Smooth muscle cell (in vitro differentiated cells): ENCODE results near the gene SLC24A4. TPM values are rescaled to one million over a fixed set of nuclear protein-coding genes. Genes with fewer than 3 reads are reported as not detected.

ENCODE experiments used
- DNase-seq: peaks from one replicate; lab custom pipeline; 2025; ENCODE audit not compliant: unreplicated experiment; lab: John Stamatoyannopoulos, UW
- H2AFZ ChIP-seq: fragments of 200-600 bp; sonication (generic); 2 replicates; pipeline ENCODE4 v1.6.0; 2016; ENCODE audit warnings: antibody characterized with exemption, low read depth, mild to moderate bottlenecking
- H3F3A ChIP-seq: fragments of 200-600 bp; sonication (generic); 2 replicates; pipeline ENCODE4 v1.6.0; 2017; ENCODE audit warnings: antibody characterized with exemption, low read depth
- H3K27ac ChIP-seq: fragments of 200-600 bp; sonication (generic); 2 replicates; pipeline ENCODE4 v1.5.1; 2016; ENCODE audit warnings: low read depth, mild to moderate bottlenecking
- H3K27me3 ChIP-seq: fragments of 200-600 bp; sonication (generic); 2 replicates; pipeline ENCODE4 v1.6.1; 2016; ENCODE audit warnings: low read depth, mild to moderate bottlenecking
- H3K36me3 ChIP-seq: fragments of 200-600 bp; sonication (generic); 2 replicates; pipeline ENCODE4 v1.5.1; 2016; ENCODE audit warnings: low read depth
- H3K4me1 ChIP-seq: fragments of 200-600 bp; sonication (generic); 2 replicates; pipeline ENCODE4 v1.5.1; 2016; ENCODE audit warnings: low read depth
- H3K4me2 ChIP-seq: fragments of 200-600 bp; sonication (generic); 2 replicates; pipeline ENCODE4 v1.6.0; 2016; ENCODE audit warnings: mild to moderate bottlenecking
- H3K4me3 ChIP-seq: fragments of 200-600 bp; sonication (generic); 2 replicates; pipeline ENCODE4 v1.5.1; 2016; ENCODE audit warnings: mild to moderate bottlenecking
- H3K79me2 ChIP-seq: fragments of 200-600 bp; sonication (generic); 2 replicates; pipeline ENCODE4 v1.6.0; 2016; ENCODE audit warnings: low read depth, mild to moderate bottlenecking
- H3K9ac ChIP-seq: fragments of 200-600 bp; sonication (generic); 2 replicates; pipeline ENCODE4 v1.6.0; 2016; ENCODE audit warnings: low read depth
- H3K9me3 ChIP-seq: fragments of 200-600 bp; sonication (generic); replicated peaks from 2 replicates; pipeline ENCODE4 v1.5.1; 2016; ENCODE audit warnings: low read depth
- H4K20me1 ChIP-seq: fragments of 200-600 bp; sonication (generic); 2 replicates; pipeline ENCODE4 v1.6.0; 2016; ENCODE audit warnings: low read depth
- CTCF ChIP-seq: fragments of 200-600 bp; sonication (generic); IDR thresholded peaks from 2 replicates; pipeline ENCODE4 v1.5.1; 2017; ENCODE audit warnings: borderline replicate concordance, mild to moderate bottlenecking, antibody characterized with exemption; ENCODE audit not compliant: insufficient read depth, poor library complexity, severe bottlenecking
- WGBS: methylation state at CpG from one replicate; pipeline ENCODE4 v1.1.7; 2016; ENCODE audit warnings: low lambda C conversion rate; 5-methylcytosine and 5-hydroxymethylcytosine counted together
- polyA plus RNA-seq: library from polyadenylated mRNA; unstranded; fragments of >200 nt; fragmentation: Nextera tagmentation; extraction: Ambion mirVana; gene quantifications from 2 replicates; pipeline ENCODE4 v1.2.1, GENCODE V29; 2016
- total RNA-seq: library from RNA; depleted of rRNA; stranded (reverse); fragments of >200 nt; gene quantifications from 2 replicates; pipeline ENCODE4 v1.2.3, GENCODE V29; 2014

Gene SLC24A4
- total and polyA plus RNA-seq, 2 experiments from 2014 or later: 0.58 TPM; not detected in 1

GRCh38 chr14:92391726-92392125 is 68.8 kb downstream of the SLC24A4 start:
- Histone ChIP-seq H3K9me3 (no peaks in the 10 kb centered on the region), H3K27me3 (no peaks in the 10 kb centered on the region), H3K79me2 (no peaks in the 10 kb centered on the region), H3K9ac (no peak overlapping the region), H4K20me1 (no peaks in the 10 kb centered on the region), H3K4me1 (no peaks in the 10 kb centered on the region), H3K27ac (no peak overlapping the region), H2AFZ (no peak overlapping the region), H3K36me3 (no peaks in the 10 kb centered on the region), H3K4me3 (no peak overlapping the region), H3F3A (no peaks in the 10 kb centered on the region), H3K4me2 (no peak overlapping the region)
- WGBS: 96% methylated on average over 10 of the region's 10 CpGs
- no peak for TF ChIP-seq CTCF
- DNase-seq: no peak

- no peaks in the 10 kb centered on the region for H3F3A ChIP-seq
- no peak overlapping the region for H3K4me2 ChIP-seq
- H3K36me3 ChIP-seq: no peaks in the 10 kb centered on the region
- WGBS: 88% methylated on average over 9 of the region's 9 CpGs
- H3K4me3 ChIP-seq: no peak overlapping the region
- no peaks in the 10 kb centered on the region for H3K27me3 ChIP-seq
- no peak overlapping the region for H3K9ac ChIP-seq
- no peak for DNase-seq
- no peak overlapping the region for H3K27ac ChIP-seq
- TF ChIP-seq CTCF: no peak
- no peaks in the 10 kb centered on the region for H3K4me1 ChIP-seq
- H3K79me2 ChIP-seq: no peaks in the 10 kb centered on the region
- H2AFZ ChIP-seq: no peak overlapping the region
- H3K9me3 ChIP-seq: no peaks in the 10 kb centered on the region
- H4K20me1 ChIP-seq: no peaks in the 10 kb centered on the region
These were observed 69.7 kb downstream of the SLC24A4 start for GRCh38 chr14:92392711-92393110.

GRCh38 chr14:92397150-92397952 is 74.4 kb downstream of the SLC24A4 start:
- H4K20me1 ChIP-seq: no peaks in the 10 kb centered on the region
- no peak overlapping the region for H2AFZ ChIP-seq
- 46% methylated on average over 9 of the region's 9 CpGs for WGBS
- no peaks in the 10 kb centered on the region for H3K79me2 ChIP-seq
- no peak for DNase-seq
- H3K27ac ChIP-seq: no peak overlapping the region
- H3K9ac ChIP-seq: no peak overlapping the region
- H3K36me3 ChIP-seq: no peaks in the 10 kb centered on the region
- H3K4me3 ChIP-seq: no peak overlapping the region
- no peaks in the 10 kb centered on the region for H3K4me1 ChIP-seq
- peaks cover 2% of the 10 kb centered on the region for H3F3A ChIP-seq
- no peak for TF ChIP-seq CTCF
- H3K27me3 ChIP-seq: no peaks in the 10 kb centered on the region
- H3K9me3 ChIP-seq: no peaks in the 10 kb centered on the region
- H3K4me2 ChIP-seq: peak overlapping the region; percentile 56
